Measurements from ENCODE around the gene CHAD.

GRCh38 chr17:50487213-50488096 lies 18.8 kb upstream of the CHAD start:
- TF ChIP-seq SETDB1 (CRISPR knock-in tag; IDR thresholded peaks at IDR 0.05; ENCODE audit: borderline replicate concordance) = no peak
- no peak for TF ChIP-seq TCF7L2 (IDR thresholded peaks at IDR 0.05; ENCODE audit: low read depth, low read length)
- TF ChIP-seq SMAD3 (CRISPR knock-in tag; IDR thresholded peaks at IDR 0.05) = no peak
- TF ChIP-seq DDIT3 (CRISPR knock-in tag; IDR thresholded peaks at IDR 0.05) = no peak
- no peak for TF ChIP-seq ZNF335 (CRISPR knock-in tag; IDR thresholded peaks at IDR 0.05)
- no peak for TF ChIP-seq GABPB1 (CRISPR knock-in tag; IDR thresholded peaks at IDR 0.05)
- no peak for TF ChIP-seq E2F1 (CRISPR knock-in tag; IDR thresholded peaks at IDR 0.05)
- TF ChIP-seq ESRRA (CRISPR knock-in tag; IDR thresholded peaks at IDR 0.05; ENCODE audit: low read depth) = no peak
- no peak for TF ChIP-seq TRIM22 (IDR thresholded peaks at IDR 0.05)
- no peak for TF ChIP-seq ZBTB37 (CRISPR knock-in tag; IDR thresholded peaks at IDR 0.05)
- no peak for TF ChIP-seq RXRB (CRISPR knock-in tag; IDR thresholded peaks at IDR 0.05; ENCODE audit: borderline replicate concordance)
- no peak for TF ChIP-seq HMG20A (CRISPR knock-in tag; IDR thresholded peaks at IDR 0.05; ENCODE audit: borderline replicate concordance)
